ENCODE measurements around the gene ZNF354B.
"Not testable (repeated sequence)": the region's sequence is repeated elsewhere in the genome, so short reads cannot be mapped to it uniquely, and the experiment has no call there.

Gene ZNF354B

GRCh38 chr5:178839319-178839704 is 20.4 kb upstream of the ZNF354B start:
- Histone ChIP-seq H3K27me3 (ENCODE audit: insufficient read depth, low read depth, severe bottlenecking) (no peaks in the 10 kb centered on the region), H3K36me3 (no peaks in the 10 kb centered on the region), H3K27ac (no peak overlapping the region), H3K4me3 (ENCODE audit: low read depth, low read length) (no peak overlapping the region), H3K9me3 (ENCODE audit: severe bottlenecking) (no peaks in the 10 kb centered on the region)
- DNase-seq, result peak; percentile 27
- TF ChIP-seq CTCF (IDR thresholded peaks at IDR 0.05; ENCODE audit: low read depth, low read length), result peak; percentile 58

GRCh38 chr5:178840399-178840798 is 19.4 kb upstream of the ZNF354B start:
- H3K27me3 ChIP-seq (ENCODE audit: insufficient read depth, low read depth, severe bottlenecking); DNase-seq; H3K4me3 ChIP-seq (ENCODE audit: low read depth, low read length); H3K9me3 ChIP-seq (ENCODE audit: severe bottlenecking); H3K27ac ChIP-seq; H3K36me3 ChIP-seq: not testable (repeated sequence)

- DNase-seq, result no peak
- H3K27me3 ChIP-seq (ENCODE audit: insufficient read depth, low read depth, severe bottlenecking), result no peaks in the 10 kb centered on the region
- no peak overlapping the region for H3K27ac ChIP-seq
- H3K36me3 ChIP-seq, result no peaks in the 10 kb centered on the region
- no peak for TF ChIP-seq CTCF (IDR thresholded peaks at IDR 0.05; ENCODE audit: low read depth, low read length)
- H3K4me3 ChIP-seq (ENCODE audit: low read depth, low read length), result no peak overlapping the region
- no peaks in the 10 kb centered on the region for H3K9me3 ChIP-seq (ENCODE audit: severe bottlenecking)
These were observed 10.4 kb upstream of the ZNF354B start for GRCh38 chr5:178849316-178849715.

GRCh38 chr5:178851951-178852350 is 7.8 kb upstream of the ZNF354B start:
- Histone ChIP-seq H3K36me3 (no peaks in the 10 kb centered on the region), H3K9me3 (ENCODE audit: severe bottlenecking) (no peaks in the 10 kb centered on the region), H3K27ac (no peak overlapping the region), H3K4me3 (ENCODE audit: low read depth, low read length) (no peak overlapping the region), H3K27me3 (ENCODE audit: insufficient read depth, low read depth, severe bottlenecking) (no peaks in the 10 kb centered on the region)
- no peak for TF ChIP-seq CTCF (IDR thresholded peaks at IDR 0.05; ENCODE audit: low read depth, low read length)
- no peak for DNase-seq

- Histone ChIP-seq H3K9me3 (ENCODE audit: severe bottlenecking) (no peaks in the 10 kb centered on the region), H3K27me3 (ENCODE audit: insufficient read depth, low read depth, severe bottlenecking) (no peaks in the 10 kb centered on the region), H3K27ac (no peak overlapping the region), H3K36me3 (no peaks in the 10 kb centered on the region), H3K4me3 (ENCODE audit: low read depth, low read length) (no peak overlapping the region)
- no peak for DNase-seq
- no peak for TF ChIP-seq CTCF (IDR thresholded peaks at IDR 0.05; ENCODE audit: low read depth, low read length)
These were observed 5.5 kb upstream of the ZNF354B start for GRCh38 chr5:178854284-178854683.

GRCh38 chr5:178860615-178861014 is 862 bp downstream of the ZNF354B start:
- Histone ChIP-seq H3K27ac (peak overlapping the region; percentile 70; the same call in 1 of the 2 replicates), H3K4me3 (ENCODE audit: low read depth, low read length) (peak overlapping the region; percentile 50)
- H3K9me3 ChIP-seq (ENCODE audit: severe bottlenecking); H3K36me3 ChIP-seq; H3K27me3 ChIP-seq (ENCODE audit: insufficient read depth, low read depth, severe bottlenecking); DNase-seq: not testable (repeated sequence)

GRCh38 chr5:178861627-178862026 is 1.9 kb downstream of the ZNF354B start:
- TF ChIP-seq CTCF (IDR thresholded peaks at IDR 0.05; ENCODE audit: low read depth, low read length), result no peak
- no peaks in the 10 kb centered on the region for H3K9me3 ChIP-seq (ENCODE audit: severe bottlenecking)
- H3K36me3 ChIP-seq, result peaks cover 4% of the 10 kb centered on the region
- no peak for DNase-seq
- H3K27me3 ChIP-seq (ENCODE audit: insufficient read depth, low read depth, severe bottlenecking), result no peaks in the 10 kb centered on the region
- no peak overlapping the region for H3K4me3 ChIP-seq (ENCODE audit: low read depth, low read length)
- H3K27ac ChIP-seq, result no peak overlapping the region
